ENCODE data around the gene MDH2.

DNA sequence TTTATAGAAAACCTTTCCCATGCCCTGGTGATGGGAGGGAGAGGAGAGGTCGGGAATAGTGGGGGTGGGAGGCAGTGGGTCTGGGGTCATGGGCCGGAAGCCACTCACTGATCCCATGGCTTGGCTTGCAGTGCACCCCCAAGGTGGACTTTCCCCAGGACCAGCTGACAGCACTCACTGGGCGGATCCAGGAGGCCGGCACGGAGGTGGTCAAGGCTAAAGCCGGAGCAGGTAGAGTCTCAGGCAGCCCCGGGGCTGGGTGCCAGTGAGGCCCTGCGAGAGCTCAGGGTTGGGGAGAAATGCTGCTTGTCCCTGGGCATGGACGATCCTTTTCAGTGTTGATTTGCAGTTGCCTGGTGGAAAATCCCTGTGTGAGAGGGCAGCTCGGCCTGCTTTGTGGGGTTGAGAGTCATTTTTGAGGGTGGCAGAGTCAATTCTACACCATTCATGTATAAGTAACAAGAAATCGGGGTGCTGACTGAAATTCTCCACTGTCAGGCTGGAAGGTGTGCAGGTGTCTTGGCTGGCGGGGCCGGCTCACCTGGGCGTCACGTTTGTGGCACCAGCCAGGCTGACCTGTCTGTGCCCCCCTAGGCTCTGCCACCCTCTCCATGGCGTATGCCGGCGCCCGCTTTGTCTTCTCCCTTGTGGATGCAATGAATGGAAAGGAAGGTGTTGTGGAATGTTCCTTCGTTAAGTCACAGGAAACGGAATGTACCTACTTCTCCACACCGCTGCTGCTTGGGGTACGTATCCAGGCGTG is 16.5 kb downstream of the MDH2 start:
- TF ChIP-seq EZH2phosphoT487 (IDR thresholded peaks at IDR 0.05; ENCODE audit: low read depth, severe bottlenecking, unreplicated experiment) = no peak
- TF ChIP-seq CTCF (IDR thresholded peaks at IDR 0.05; ENCODE audit: poor library complexity) = no peak
- TF ChIP-seq EZH2 (IDR thresholded peaks at IDR 0.05; ENCODE audit: borderline replicate concordance) = no peak

Measured in hepatocyte (in vitro differentiated cells).